Neutrophil (primary cell): ENCODE data around the gene CEBPG.

Source experiments
- H3K27ac ChIP-seq: fragments of 200-600 bp; sonication (generic); 2 replicates; pipeline ENCODE4 v1.5.1; 2016; ENCODE audit warnings: mild to moderate bottlenecking, moderate library complexity
- H3K27me3 ChIP-seq: fragments of 200-600 bp; sonication (generic); 2 replicates; pipeline ENCODE4 v1.6.0; 2016; ENCODE audit warnings: mild to moderate bottlenecking
- H3K36me3 ChIP-seq: fragments of 200-600 bp; sonication (generic); 2 replicates; pipeline ENCODE4 v1.5.1; 2017
- H3K4me1 ChIP-seq, 2 experiments: fragments of 200-600 bp in 1 of 2; sonication (generic) in 1 of 2; 1 replicate in 1 of 2; 2 replicates in 1 of 2; pipeline versions ENCODE4 v1.5.1 to v1.6.1; 2013 to 2016; ENCODE audit warnings: low read depth in 1 of 2, low read length in 1 of 2, mild to moderate bottlenecking in 1 of 2, moderate library complexity in 1 of 2; ENCODE audit not compliant: control insufficient read depth in 1 of 2, insufficient read depth in 1 of 2
- H3K4me3 ChIP-seq, 2 experiments: fragments of 200-600 bp in 1 of 2; sonication (generic) in 1 of 2; 1 replicate in 1 of 2; 2 replicates in 1 of 2; pipeline ENCODE4 v1.5.1; 2013 to 2016; ENCODE audit warnings: low read depth in 1 of 2, low read length in 1 of 2, mild to moderate bottlenecking in 1 of 2, moderate library complexity in 1 of 2
- H3K9me3 ChIP-seq: fragments of 200-600 bp; sonication (generic); 2 replicates; pipeline ENCODE4 v1.5.1; 2016
- TF ChIP-seq, protein P1 (sequence below): fragments of 200-600 bp; sonication (generic); IDR thresholded peaks from 2 replicates; pipeline ENCODE4 v1.5.1; 2016; ENCODE audit warnings: antibody characterized with exemption

The CEBPG gene

DNA sequence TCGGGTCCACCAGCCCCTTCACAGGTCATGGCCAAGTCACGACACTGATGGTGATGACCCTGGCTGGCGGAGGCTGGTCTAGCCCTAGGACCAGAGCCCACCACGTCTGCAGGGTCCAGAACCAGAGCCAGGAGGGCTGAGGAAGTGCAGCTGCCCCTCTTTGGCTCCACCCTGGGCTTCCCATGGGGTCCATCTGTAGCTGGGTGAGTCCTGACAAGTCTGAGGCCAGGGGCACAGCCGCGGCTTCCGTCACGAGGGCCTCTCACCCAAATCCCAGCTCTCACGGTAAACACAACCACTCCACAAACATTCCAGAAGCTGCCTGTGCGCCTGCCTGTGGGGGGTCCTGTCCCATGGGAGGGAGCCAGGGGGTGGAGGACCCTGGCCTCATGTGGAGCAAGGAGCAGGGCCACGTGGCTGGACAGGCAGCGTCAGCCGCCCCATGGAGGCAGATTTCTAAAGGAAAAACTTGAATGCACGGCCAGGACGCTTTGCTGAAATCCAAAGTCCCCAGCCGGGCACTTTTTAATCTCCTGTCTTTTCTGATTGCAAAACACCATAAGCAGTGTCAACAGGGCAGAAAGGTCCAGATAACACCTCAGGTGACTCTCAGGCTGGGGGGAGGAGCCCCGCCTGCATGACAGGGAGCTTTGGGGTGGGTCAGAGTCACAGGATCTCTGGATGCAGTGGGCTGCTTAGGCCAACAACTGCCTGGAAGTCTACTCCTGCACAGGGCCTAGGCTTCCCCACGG lies 29.9 kb downstream of the CEBPG start:
- Histone ChIP-seq H3K27me3 (no peaks in the 10 kb centered on the region), H3K9me3 (no peaks in the 10 kb centered on the region), H3K4me3 (no peak overlapping the region), H3K27ac (no peak overlapping the region), H3K4me1 (no peaks in the 10 kb centered on the region), H3K36me3 (no peaks in the 10 kb centered on the region)
- TF ChIP-seq, protein P1, sequence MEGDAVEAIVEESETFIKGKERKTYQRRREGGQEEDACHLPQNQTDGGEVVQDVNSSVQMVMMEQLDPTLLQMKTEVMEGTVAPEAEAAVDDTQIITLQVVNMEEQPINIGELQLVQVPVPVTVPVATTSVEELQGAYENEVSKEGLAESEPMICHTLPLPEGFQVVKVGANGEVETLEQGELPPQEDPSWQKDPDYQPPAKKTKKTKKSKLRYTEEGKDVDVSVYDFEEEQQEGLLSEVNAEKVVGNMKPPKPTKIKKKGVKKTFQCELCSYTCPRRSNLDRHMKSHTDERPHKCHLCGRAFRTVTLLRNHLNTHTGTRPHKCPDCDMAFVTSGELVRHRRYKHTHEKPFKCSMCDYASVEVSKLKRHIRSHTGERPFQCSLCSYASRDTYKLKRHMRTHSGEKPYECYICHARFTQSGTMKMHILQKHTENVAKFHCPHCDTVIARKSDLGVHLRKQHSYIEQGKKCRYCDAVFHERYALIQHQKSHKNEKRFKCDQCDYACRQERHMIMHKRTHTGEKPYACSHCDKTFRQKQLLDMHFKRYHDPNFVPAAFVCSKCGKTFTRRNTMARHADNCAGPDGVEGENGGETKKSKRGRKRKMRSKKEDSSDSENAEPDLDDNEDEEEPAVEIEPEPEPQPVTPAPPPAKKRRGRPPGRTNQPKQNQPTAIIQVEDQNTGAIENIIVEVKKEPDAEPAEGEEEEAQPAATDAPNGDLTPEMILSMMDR, result no peak

DNA sequence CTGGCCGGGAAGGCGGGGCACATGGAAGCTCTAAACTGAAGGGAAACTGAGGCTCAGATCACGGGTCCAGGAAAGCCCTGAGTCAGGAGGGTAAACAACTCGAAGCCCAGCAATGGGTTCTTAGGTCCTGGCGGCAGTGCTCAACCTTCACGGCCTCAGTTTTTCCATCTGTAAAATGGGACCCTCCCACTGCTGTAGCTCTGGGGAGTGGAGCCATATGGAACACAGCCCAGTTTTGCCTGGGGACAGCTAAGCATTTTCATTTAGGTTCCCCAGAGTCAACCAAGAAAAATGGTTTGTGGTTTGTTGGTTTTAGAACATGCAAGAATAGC lies 30.4 kb downstream of the CEBPG start:
- TF ChIP-seq, protein P1, result no peak
- Histone ChIP-seq H3K4me3 (no peak overlapping the region), H3K9me3 (no peaks in the 10 kb centered on the region), H3K27ac (no peak overlapping the region), H3K36me3 (no peaks in the 10 kb centered on the region), H3K4me1 (no peaks in the 10 kb centered on the region), H3K27me3 (no peaks in the 10 kb centered on the region)

DNA sequence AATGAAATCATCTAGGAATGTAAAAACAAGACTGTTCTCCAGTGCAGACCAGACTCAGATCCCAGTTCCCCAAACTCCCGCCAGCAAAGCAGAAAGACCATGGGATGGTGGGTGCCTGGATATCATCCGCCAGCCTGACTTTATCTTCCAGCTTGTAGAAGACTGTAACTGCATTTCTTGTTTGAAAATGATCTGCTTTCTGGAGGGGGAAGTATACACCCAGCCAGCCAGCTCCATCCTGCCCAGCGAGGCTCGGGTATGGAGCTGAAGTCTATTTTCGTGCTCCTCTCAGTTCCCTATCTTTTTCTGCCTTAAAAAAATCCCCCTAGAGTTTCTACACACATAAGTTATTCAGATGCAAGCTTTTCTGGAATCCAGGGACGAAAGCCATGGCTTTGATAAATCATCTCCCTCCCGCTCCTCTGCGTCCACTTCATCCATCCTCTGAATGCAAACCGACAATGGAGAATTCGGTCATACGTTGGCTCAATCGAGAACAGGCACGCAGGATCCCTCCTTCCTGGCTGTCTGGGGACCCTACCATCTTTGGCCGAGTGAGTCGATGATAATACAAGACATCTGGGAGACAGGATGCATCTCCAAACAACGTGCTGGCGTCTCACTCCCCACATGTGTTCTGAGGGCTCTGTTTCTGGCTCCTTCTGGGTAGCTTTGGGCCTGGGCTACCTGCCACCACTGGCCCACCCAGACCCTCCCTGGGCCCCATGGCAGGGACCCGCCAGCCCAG lies 31.2 kb downstream of the CEBPG start:
- H3K4me3 ChIP-seq, result no peak overlapping the region
- no peaks in the 10 kb centered on the region for H3K27me3 ChIP-seq
- H3K27ac ChIP-seq, result no peak overlapping the region
- TF ChIP-seq, protein P1, result no peak
- H3K9me3 ChIP-seq, result no peaks in the 10 kb centered on the region
- H3K36me3 ChIP-seq, result no peaks in the 10 kb centered on the region
- H3K4me1 ChIP-seq, result no peaks in the 10 kb centered on the region

GRCh38 chr19:33405254-33405552 lies 31.7 kb downstream of the CEBPG start:
- Histone ChIP-seq H3K4me1 (no peaks in the 10 kb centered on the region), H3K9me3 (no peaks in the 10 kb centered on the region)
- TF ChIP-seq, protein P1, result no peak

DNA sequence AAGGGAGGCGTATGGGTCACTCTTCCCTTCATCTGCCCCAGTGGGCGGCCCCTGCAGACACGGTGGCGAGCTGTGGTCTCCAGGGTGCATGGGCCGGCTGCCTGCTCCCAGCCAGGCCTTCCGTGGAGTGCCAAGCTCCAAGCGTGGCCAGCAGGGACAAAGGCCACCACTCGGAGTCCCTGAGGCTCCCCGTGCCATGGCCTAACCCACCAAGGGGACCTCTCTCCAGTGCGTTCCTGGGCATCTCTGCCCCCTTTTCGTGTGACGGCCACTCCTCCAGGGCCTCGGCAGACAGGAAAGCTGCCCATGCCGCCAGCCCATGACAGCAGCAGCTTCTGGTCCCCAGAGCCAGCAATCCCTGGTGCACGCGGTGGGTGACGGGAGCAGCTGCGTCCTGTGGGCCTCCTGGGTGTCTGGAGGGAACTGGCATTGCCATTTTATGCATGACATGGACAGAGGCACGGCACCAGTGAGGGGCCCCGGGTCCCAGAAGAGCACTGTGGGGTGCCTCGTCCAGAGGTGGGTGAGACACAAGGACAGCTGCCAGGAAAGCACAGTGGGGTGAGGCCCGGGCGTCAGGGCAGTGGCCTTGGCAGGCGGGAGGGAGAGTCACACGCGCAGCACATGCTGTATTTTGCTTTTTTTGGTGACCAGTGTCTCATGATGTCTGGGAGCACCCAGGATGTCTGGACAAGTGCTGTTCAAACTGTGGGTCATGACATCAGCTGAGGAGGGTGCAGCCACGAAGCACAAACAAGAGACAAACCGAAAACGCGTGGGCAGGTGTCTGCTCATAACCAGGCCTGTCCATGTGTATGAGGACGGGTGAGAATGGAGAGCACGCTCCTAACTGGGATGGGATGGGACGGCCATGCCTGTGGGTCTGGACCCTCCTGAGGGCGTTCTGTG lies 32.3 kb downstream of the CEBPG start:
- Histone ChIP-seq H3K9me3 (no peaks in the 10 kb centered on the region), H3K36me3 (no peaks in the 10 kb centered on the region), H3K27me3 (no peaks in the 10 kb centered on the region), H3K4me1 (no peaks in the 10 kb centered on the region), H3K27ac (no peak overlapping the region), H3K4me3 (no peak overlapping the region)
- TF ChIP-seq, protein P1, result no peak

More at GRCh38 chr19:33405254-33405552, 31.7 kb downstream of the CEBPG start:
- H3K27ac ChIP-seq, result no peak overlapping the region
- no peaks in the 10 kb centered on the region for H3K27me3 ChIP-seq
- no peak overlapping the region for H3K4me3 ChIP-seq
- H3K36me3 ChIP-seq, result no peaks in the 10 kb centered on the region
